PFSK-1 (cell line): ENCODE data around the gene CFAP77.

Experiments
- FOXP2 ChIP-seq: optimal IDR thresholded peaks from 2 replicates; pipeline ENCODE3; 2011; ENCODE audit warnings: borderline replicate concordance, control low read depth, inconsistent platforms; ENCODE audit not compliant: insufficient read depth; ENCODE audit errors: extremely low read length, extremely low read depth
- POLR2AphosphoS5 ChIP-seq: IDR thresholded peaks from 2 replicates; pipeline ENCODE4 v1.6.1; 2012; ENCODE audit warnings: low read depth, mild to moderate bottlenecking, control low read depth, low read length, moderate library complexity
- SIN3A ChIP-seq: IDR thresholded peaks from 2 replicates; pipeline ENCODE4 v1.6.1; 2012; ENCODE audit warnings: mild to moderate bottlenecking, low read length, moderate library complexity, borderline replicate concordance; ENCODE audit not compliant: insufficient read depth
- TAF1 ChIP-seq: IDR thresholded peaks from 2 replicates; pipeline ENCODE4 v1.6.1; 2012; ENCODE audit warnings: low read length, control low read depth, borderline replicate concordance; ENCODE audit not compliant: insufficient read depth
- TF ChIP-seq, protein P1 (sequence below), 2 experiments: IDR thresholded peaks; 2 replicates each; pipeline versions ENCODE4 v1.6.1 to v1.8.0; 2011 to 2012; ENCODE audit warnings: low read depth in 2 of 2, low read length in 2 of 2, control low read depth in 1 of 2, inconsistent platforms in 1 of 2, mild to moderate bottlenecking in 1 of 2, moderate library complexity in 1 of 2; ENCODE audit not compliant: insufficient read depth in 1 of 2

DNA sequence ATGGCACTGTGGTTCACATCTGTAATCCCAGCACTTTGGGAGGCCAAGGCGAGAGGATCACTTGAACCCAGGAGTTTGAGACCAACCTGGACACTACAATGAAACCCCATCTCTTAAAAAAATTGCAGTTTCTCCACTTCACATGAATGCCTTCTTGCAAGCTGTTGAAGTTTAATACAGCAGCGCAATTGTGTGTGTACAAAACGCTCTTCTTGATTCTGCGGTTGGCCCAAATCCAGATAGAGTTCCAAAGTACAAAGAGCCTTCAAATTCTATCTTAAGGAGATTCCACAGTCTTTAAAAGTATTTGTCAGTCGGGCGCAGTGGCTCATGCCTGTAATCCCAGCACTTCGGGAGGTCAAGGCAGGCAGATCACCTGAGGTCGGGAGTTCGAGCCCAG is 45.9 kb upstream of the CFAP77 start:
- TF ChIP-seq, protein P1, sequence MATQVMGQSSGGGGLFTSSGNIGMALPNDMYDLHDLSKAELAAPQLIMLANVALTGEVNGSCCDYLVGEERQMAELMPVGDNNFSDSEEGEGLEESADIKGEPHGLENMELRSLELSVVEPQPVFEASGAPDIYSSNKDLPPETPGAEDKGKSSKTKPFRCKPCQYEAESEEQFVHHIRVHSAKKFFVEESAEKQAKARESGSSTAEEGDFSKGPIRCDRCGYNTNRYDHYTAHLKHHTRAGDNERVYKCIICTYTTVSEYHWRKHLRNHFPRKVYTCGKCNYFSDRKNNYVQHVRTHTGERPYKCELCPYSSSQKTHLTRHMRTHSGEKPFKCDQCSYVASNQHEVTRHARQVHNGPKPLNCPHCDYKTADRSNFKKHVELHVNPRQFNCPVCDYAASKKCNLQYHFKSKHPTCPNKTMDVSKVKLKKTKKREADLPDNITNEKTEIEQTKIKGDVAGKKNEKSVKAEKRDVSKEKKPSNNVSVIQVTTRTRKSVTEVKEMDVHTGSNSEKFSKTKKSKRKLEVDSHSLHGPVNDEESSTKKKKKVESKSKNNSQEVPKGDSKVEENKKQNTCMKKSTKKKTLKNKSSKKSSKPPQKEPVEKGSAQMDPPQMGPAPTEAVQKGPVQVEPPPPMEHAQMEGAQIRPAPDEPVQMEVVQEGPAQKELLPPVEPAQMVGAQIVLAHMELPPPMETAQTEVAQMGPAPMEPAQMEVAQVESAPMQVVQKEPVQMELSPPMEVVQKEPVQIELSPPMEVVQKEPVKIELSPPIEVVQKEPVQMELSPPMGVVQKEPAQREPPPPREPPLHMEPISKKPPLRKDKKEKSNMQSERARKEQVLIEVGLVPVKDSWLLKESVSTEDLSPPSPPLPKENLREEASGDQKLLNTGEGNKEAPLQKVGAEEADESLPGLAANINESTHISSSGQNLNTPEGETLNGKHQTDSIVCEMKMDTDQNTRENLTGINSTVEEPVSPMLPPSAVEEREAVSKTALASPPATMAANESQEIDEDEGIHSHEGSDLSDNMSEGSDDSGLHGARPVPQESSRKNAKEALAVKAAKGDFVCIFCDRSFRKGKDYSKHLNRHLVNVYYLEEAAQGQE (IDR thresholded peaks at IDR 0.05; ENCODE audit: insufficient read depth in 1 of 2, low read depth in 2 of 2, low read length in 2 of 2), result no peak
- TF ChIP-seq POLR2AphosphoS5 (no peak), FOXP2 (no peak), TAF1 (no peak), SIN3A (no peak)
